Measurements from ENCODE around the gene CD244.
"Not testable (repeated sequence)": the region's sequence is repeated elsewhere in the genome, so short reads cannot be mapped to it uniquely, and the experiment has no call there.

Gene CD244

DNA sequence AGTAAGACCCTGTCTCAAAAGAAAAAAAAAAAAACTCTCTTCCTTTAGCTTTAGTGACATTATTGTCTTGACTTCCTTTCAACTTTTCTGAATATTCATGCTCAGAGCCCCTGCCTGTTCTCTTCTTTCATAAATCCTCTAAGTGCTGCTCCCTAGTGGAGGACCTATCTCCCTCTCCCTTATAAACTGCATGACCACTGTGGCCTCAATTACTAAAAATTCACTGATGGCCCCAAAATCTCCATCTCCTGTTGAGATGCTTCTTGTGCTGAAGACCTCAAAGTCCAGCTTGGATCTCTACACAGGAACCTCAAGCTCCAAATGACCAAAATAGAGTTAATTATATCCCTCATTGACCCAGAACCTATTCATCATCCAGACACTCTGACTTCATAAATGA is 14.5 kb upstream of the CD244 start:
- no peak overlapping the region for H3K4me3 ChIP-seq (ENCODE audit: low read depth, low read length)
- DNase-seq (ENCODE audit: low read depth), result peak; percentile 48
- TF ChIP-seq, protein P1, sequence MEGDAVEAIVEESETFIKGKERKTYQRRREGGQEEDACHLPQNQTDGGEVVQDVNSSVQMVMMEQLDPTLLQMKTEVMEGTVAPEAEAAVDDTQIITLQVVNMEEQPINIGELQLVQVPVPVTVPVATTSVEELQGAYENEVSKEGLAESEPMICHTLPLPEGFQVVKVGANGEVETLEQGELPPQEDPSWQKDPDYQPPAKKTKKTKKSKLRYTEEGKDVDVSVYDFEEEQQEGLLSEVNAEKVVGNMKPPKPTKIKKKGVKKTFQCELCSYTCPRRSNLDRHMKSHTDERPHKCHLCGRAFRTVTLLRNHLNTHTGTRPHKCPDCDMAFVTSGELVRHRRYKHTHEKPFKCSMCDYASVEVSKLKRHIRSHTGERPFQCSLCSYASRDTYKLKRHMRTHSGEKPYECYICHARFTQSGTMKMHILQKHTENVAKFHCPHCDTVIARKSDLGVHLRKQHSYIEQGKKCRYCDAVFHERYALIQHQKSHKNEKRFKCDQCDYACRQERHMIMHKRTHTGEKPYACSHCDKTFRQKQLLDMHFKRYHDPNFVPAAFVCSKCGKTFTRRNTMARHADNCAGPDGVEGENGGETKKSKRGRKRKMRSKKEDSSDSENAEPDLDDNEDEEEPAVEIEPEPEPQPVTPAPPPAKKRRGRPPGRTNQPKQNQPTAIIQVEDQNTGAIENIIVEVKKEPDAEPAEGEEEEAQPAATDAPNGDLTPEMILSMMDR (IDR thresholded peaks at IDR 0.05; ENCODE audit: insufficient read depth, low read depth, low read length, missing control alignments), result peak; percentile 25

DNA sequence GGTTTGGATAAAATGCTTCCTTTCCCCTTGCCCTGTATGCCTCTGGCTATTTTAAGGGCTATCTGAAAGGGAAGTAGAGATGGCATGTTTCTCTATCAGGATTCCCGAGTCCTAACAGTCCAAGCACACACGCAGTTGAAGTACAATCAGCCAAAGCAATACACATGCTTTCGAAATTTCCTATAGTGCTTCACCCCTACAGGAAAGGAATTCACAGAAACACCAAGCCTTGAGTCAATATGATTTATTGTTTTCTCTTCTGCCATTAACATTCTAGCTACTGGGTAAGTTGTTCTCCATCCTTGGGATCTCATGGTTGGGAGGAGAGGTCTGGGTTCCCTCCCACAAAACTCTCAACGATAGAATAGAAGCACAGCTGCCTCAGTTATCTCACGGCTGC is 13.6 kb upstream of the CD244 start:
- no peak for DNase-seq (ENCODE audit: low read depth)
- no peak overlapping the region for H3K4me3 ChIP-seq (ENCODE audit: low read depth, low read length)
- TF ChIP-seq, protein P1 (IDR thresholded peaks at IDR 0.05; ENCODE audit: insufficient read depth, low read depth, low read length, missing control alignments), result no peak

DNA sequence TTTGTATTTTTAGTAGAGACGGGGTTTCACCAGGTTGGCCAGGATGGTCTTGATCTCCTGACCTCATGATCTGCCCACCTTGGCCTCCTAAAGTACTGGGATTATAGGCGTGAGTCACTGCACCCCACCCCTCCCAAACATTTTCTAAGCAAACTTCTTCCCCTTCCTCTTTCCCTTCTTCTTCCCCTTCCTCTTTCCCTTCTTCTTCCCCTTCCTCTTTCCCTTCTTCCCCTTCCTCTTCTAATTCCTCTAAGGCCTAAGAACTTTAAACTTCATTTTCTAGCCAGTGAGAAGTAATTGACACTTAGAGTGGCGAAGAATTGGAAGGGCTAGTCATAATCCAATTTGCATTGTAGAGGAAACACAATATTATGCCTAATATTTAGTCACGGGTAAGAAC is 12.9 kb upstream of the CD244 start:
- DNase-seq (ENCODE audit: low read depth); H3K4me3 ChIP-seq (ENCODE audit: low read depth, low read length): not testable (repeated sequence)

DNA sequence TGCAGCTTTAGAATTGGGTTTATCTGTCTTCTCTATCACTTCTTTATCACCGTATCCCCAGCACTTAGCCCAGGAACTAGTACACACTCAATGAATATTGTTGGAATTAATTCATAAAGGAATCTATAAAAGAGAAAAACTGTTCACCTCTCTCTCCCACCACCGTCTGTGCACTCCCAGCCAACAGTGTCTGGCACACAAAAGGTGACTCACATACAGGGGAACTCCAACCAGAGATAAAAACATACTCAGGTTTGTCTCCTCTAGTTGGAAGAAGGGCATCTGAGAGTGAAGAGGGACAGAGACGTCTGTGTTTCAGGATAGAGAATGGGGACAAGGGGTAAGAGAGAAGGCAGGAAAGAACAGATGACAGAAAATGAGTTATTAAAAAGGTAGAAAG is 12.2 kb upstream of the CD244 start:
- no peak overlapping the region for H3K4me3 ChIP-seq (ENCODE audit: low read depth, low read length)
- no peak for DNase-seq (ENCODE audit: low read depth)
- TF ChIP-seq, protein P1 (IDR thresholded peaks at IDR 0.05; ENCODE audit: insufficient read depth, low read depth, low read length, missing control alignments), result no peak

DNA sequence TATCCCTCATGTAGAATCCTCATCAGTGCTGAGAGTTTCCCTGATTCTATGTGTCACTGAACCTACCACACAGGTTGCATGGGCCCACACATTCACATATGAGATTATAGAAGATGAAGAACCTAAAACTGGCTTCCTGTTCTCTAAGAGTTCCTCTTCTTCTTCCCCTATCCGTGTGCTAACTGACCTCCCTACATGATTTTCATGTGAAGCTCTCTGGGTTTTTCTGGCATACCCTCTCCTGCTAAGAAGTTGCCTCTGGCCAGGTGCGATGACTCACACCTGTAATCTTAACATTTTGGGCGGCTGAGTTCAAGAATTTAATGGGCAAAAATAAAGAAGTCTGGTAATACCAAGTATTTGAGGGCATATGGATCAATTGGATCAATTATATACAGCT is 5.5 kb upstream of the CD244 start:
- TF ChIP-seq, protein P1 (IDR thresholded peaks at IDR 0.05; ENCODE audit: insufficient read depth, low read depth, low read length, missing control alignments), result no peak
- no peak for DNase-seq (ENCODE audit: low read depth)
- no peak overlapping the region for H3K4me3 ChIP-seq (ENCODE audit: low read depth, low read length)

DNA sequence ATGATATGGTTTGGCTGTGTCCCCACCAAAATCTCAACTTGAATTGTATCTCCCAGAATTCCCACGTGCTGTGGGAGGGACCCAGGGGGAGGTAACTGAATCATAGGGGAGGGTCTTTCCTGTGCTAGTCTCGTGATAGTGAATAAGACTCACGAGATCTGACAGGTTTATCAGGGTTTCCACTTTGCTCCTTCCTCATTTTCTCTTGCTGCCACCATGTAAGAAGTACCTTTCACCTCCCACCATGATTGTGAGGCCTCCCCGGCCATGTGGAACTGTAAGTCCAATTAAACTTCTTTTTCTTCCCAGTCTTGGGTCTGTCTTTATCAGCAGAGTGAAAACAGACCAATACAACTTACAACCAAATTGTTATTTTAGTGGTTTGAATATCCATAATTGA is 5.0 kb upstream of the CD244 start:
- not testable (repeated sequence) for DNase-seq (ENCODE audit: low read depth); H3K4me3 ChIP-seq (ENCODE audit: low read depth, low read length)

DNA sequence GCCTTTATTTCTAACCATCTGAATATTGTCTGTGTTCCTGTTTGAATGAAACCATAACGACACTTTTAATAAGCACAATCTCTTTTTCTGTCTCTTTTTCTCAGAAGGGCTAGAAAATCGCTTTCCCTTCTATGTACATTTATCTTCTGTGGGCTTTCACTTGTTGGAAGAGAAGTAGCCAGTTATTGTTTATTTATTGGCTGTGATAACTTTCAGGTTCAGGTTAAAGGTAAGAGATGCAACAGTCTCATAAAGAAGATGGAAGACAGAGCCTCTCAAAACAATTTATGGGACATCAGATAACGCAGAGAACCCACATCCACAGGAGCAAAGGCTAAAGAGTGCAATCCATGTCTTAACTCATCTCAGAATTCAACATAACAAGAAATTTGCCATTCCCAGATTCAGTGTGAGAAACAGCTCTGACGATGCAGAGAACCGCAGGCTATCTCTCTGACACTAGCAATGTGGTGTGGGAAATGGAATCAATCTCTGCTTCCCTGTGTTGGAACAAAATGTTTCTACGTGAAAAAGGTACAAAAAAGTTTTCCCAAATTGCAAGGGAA is 4.1 kb upstream of the CD244 start:
- H3K4me3 ChIP-seq (ENCODE audit: low read depth, low read length), result no peak overlapping the region
- no peak for DNase-seq (ENCODE audit: low read depth)
- TF ChIP-seq, protein P1 (IDR thresholded peaks at IDR 0.05; ENCODE audit: insufficient read depth, low read depth, low read length, missing control alignments), result no peak

DNA sequence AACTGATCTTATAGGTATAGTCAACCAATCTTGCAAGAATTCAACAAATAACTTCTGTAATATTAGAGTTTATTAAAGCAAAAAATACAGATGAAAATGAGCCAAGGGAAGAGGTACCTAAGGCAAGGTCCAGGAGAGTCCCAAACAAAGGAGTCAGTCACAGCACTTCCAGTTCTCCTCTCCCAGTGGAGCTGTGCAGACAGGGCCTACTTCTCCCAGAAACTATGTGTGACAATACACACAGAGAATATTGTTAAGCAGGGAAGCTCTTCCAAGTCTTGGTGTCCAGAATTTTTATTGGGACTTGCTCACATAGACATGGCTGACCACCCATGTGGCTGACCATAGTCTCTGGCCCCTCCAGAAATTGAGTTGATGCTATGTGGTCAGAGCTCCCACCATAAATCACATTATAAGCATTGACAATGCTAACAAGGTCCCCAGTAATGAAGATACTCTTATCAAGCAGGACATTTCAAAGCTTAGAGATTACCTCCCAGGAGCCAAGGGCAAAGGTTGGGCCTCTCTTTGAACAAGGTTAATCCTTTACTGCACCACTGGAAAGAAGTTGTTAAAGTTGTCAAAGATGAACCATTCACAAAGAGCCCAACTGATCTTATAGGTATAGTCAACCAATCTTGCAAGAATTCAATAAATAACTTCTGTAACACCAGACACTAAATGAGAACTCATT is 3.5 kb upstream of the CD244 start:
- DNase-seq (ENCODE audit: low read depth), result no peak
- H3K4me3 ChIP-seq (ENCODE audit: low read depth, low read length), result no peak overlapping the region
- TF ChIP-seq, protein P1 (IDR thresholded peaks at IDR 0.05; ENCODE audit: insufficient read depth, low read depth, low read length, missing control alignments), result no peak
